Natural killer cell treated with Interleukin-12 subunit alpha and Interleukin-12 subunit beta and Interleukin-15 and Interleukin-18, amount 100 ng/mL, for 72 hours (primary cell): Measurements from ENCODE around the gene CAPZB. TPM values are rescaled to one million over a fixed set of nuclear protein-coding genes. Genes with fewer than 3 reads are reported as not detected.
A peak's percentile ranks its signal among the peaks of the same experiment; 100 is the strongest.

Source experiments
- ATAC-seq, 2 donors: fragments of 150-1000 bp; cut with Tn5 transposase in 1 of 2; sonication (Bioruptor Pico), chemical (Tn5 transposase) in 1 of 2; 2 replicates each; pipeline ENCODE4 v1.10.0; 2021
- DNase-seq: peaks from one replicate; pipeline ENCODE4 v3.0.0; 2022; ENCODE audit warnings: low spot score
- H3K27ac Mint-ChIP-seq, 2 donors: 1 replicate in 1 of 2; 2 replicates in 1 of 2; pipeline ENCODE4 v1.8.0; 2022; ENCODE audit warnings: mixed read lengths in 2 of 2, mild to moderate bottlenecking in 1 of 2, moderate library complexity in 1 of 2
- H3K27me3 Mint-ChIP-seq, 2 donors: 1 replicate in 1 of 2; 2 replicates in 1 of 2; pipeline ENCODE4 v1.8.0; 2022; ENCODE audit warnings: mixed read lengths in 2 of 2
- H3K36me3 Mint-ChIP-seq: one replicate; pipeline ENCODE4 v1.8.0; 2022; ENCODE audit warnings: mixed read lengths
- H3K4me1 Mint-ChIP-seq, 2 donors: 1 replicate in 1 of 2; 2 replicates in 1 of 2; pipeline ENCODE4 v1.8.0; 2022; ENCODE audit warnings: low read depth in 2 of 2, mixed read lengths in 2 of 2, mild to moderate bottlenecking in 1 of 2
- H3K4me3 Mint-ChIP-seq: one replicate; pipeline ENCODE4 v1.8.0; 2022; ENCODE audit warnings: mixed read lengths
- H3K9me3 Mint-ChIP-seq: 2 replicates; pipeline ENCODE4 v1.8.0; 2022; ENCODE audit warnings: mixed read lengths
- total RNA-seq, 2 donors: library from RNA; stranded (reverse); gene quantifications; one replicate each; pipeline ENCODE4 v1.2.3, GENCODE V29; 2022

The CAPZB gene
- total RNA-seq, 2 donors from 2014 or later: 270 to 359 TPM

GRCh38 chr1:19374926-19375325, 110.4 kb downstream of the CAPZB start:
- Mint-ChIP-seq H3K27me3 (no peaks in the 10 kb centered on the region), H3K27ac (no peak overlapping the region), H3K36me3 (peaks cover 10% of the 10 kb centered on the region), H3K4me1 (peaks cover 16 to 26% of the 10 kb centered on the region in 2 donors), H3K4me3 (no peak overlapping the region), H3K9me3 (no peaks in the 10 kb centered on the region)
- DNase-seq (no peak), ATAC-seq (no peak)

GRCh38 chr1:19374083-19374801, 111.1 kb downstream of the CAPZB start:
- ATAC-seq: no peak
- Mint-ChIP-seq H3K36me3 (peaks cover 4% of the 10 kb centered on the region), H3K27me3 (no peaks in the 10 kb centered on the region), H3K4me3 (no peak overlapping the region), H3K9me3 (no peaks in the 10 kb centered on the region), H3K4me1 (peaks cover 17 to 24% of the 10 kb centered on the region in 2 donors), H3K27ac (no peak overlapping the region)
- no peak for DNase-seq

- DNase-seq (no peak), ATAC-seq (no peak)
- H3K27me3 Mint-ChIP-seq: no peaks in the 10 kb centered on the region
- peaks cover 4% of the 10 kb centered on the region for H3K36me3 Mint-ChIP-seq
- H3K4me1 Mint-ChIP-seq: peaks cover 17 to 24% of the 10 kb centered on the region in 2 donors
- H3K27ac Mint-ChIP-seq: no peak overlapping the region
- no peaks in the 10 kb centered on the region for H3K9me3 Mint-ChIP-seq
- H3K4me3 Mint-ChIP-seq: no peak overlapping the region
Measured at GRCh38 chr1:19373211-19374082, 111.9 kb downstream of the CAPZB start.

- Mint-ChIP-seq H3K27me3 (no peaks in the 10 kb centered on the region), H3K9me3 (no peaks in the 10 kb centered on the region), H3K4me1 (peaks cover 17 to 21% of the 10 kb centered on the region in 2 donors), H3K27ac (no peak overlapping the region), H3K4me3 (no peak overlapping the region), H3K36me3 (no peaks in the 10 kb centered on the region)
- DNase-seq (no peak), ATAC-seq (no peak)
Measured at GRCh38 chr1:19372602-19373001, 112.7 kb downstream of the CAPZB start.

- DNase-seq (no peak), ATAC-seq (no peak)
- Mint-ChIP-seq H3K27me3 (no peaks in the 10 kb centered on the region), H3K27ac (no peak overlapping the region), H3K4me1 (peaks cover 19 to 22% of the 10 kb centered on the region in 2 donors), H3K9me3 (no peaks in the 10 kb centered on the region), H3K36me3 (no peaks in the 10 kb centered on the region), H3K4me3 (no peak overlapping the region)
Measured at GRCh38 chr1:19372136-19372514, 113.2 kb downstream of the CAPZB start.

- Mint-ChIP-seq H3K4me3 (no peak overlapping the region), H3K27ac (peak overlapping the region; percentile 31 to 76), H3K4me1 (peaks cover 23 to 27% of the 10 kb centered on the region in 2 donors), H3K9me3 (no peaks in the 10 kb centered on the region), H3K27me3 (no peaks in the 10 kb centered on the region), H3K36me3 (no peaks in the 10 kb centered on the region)
- ATAC-seq (no peak), DNase-seq (no peak)
Measured at GRCh38 chr1:19371226-19372135, 113.9 kb downstream of the CAPZB start.

GRCh38 chr1:19370453-19371170, 114.7 kb downstream of the CAPZB start:
- no peak for ATAC-seq
- no peaks in the 10 kb centered on the region for H3K27me3 Mint-ChIP-seq
- no peaks in the 10 kb centered on the region for H3K9me3 Mint-ChIP-seq
- no peaks in the 10 kb centered on the region for H3K36me3 Mint-ChIP-seq
- H3K4me3 Mint-ChIP-seq: no peak overlapping the region
- peak overlapping the region; percentile 31 to 76 for H3K27ac Mint-ChIP-seq
- DNase-seq: no peak
- peaks cover 19 to 23% of the 10 kb centered on the region in 2 donors for H3K4me1 Mint-ChIP-seq

GRCh38 chr1:19369396-19370090, 115.8 kb downstream of the CAPZB start:
- peak overlapping the region in 1 of 2 donors; percentile 76 for H3K27ac Mint-ChIP-seq
- ATAC-seq (no peak), DNase-seq (no peak)
- no peaks in the 10 kb centered on the region for H3K9me3 Mint-ChIP-seq
- H3K27me3 Mint-ChIP-seq: no peaks in the 10 kb centered on the region
- H3K4me1 Mint-ChIP-seq: peaks cover 19 to 26% of the 10 kb centered on the region in 2 donors
- H3K36me3 Mint-ChIP-seq: no peaks in the 10 kb centered on the region
- H3K4me3 Mint-ChIP-seq: no peak overlapping the region

GRCh38 chr1:19368964-19369363, 116.4 kb downstream of the CAPZB start:
- H3K27ac Mint-ChIP-seq: no peak overlapping the region
- no peak overlapping the region for H3K4me3 Mint-ChIP-seq
- no peaks in the 10 kb centered on the region for H3K9me3 Mint-ChIP-seq
- DNase-seq: no peak
- peaks cover 19 to 29% of the 10 kb centered on the region in 2 donors for H3K4me1 Mint-ChIP-seq
- H3K27me3 Mint-ChIP-seq: no peaks in the 10 kb centered on the region
- no peaks in the 10 kb centered on the region for H3K36me3 Mint-ChIP-seq
- no peak for ATAC-seq

- no peak for ATAC-seq
- DNase-seq: no peak
- no peaks in the 10 kb centered on the region for H3K36me3 Mint-ChIP-seq
- H3K4me3 Mint-ChIP-seq: no peak overlapping the region
- H3K27ac Mint-ChIP-seq: no peak overlapping the region
- H3K9me3 Mint-ChIP-seq: no peaks in the 10 kb centered on the region
- H3K27me3 Mint-ChIP-seq: no peaks in the 10 kb centered on the region
- peaks cover 19 to 33% of the 10 kb centered on the region in 2 donors for H3K4me1 Mint-ChIP-seq
Measured at GRCh38 chr1:19368050-19368449, 117.3 kb downstream of the CAPZB start.

GRCh38 chr1:19367584-19368041, 117.7 kb downstream of the CAPZB start:
- DNase-seq: no peak
- Mint-ChIP-seq H3K4me1 (peaks cover 19 to 34% of the 10 kb centered on the region in 2 donors), H3K4me3 (no peak overlapping the region), H3K9me3 (no peaks in the 10 kb centered on the region), H3K27ac (no peak overlapping the region), H3K36me3 (no peaks in the 10 kb centered on the region), H3K27me3 (no peaks in the 10 kb centered on the region)
- no peak for ATAC-seq

GRCh38 chr1:19366599-19367536, 118.5 kb downstream of the CAPZB start:
- Mint-ChIP-seq H3K4me3 (no peak overlapping the region), H3K27ac (peak overlapping the region in 1 of 2 donors; percentile 62), H3K36me3 (no peaks in the 10 kb centered on the region), H3K27me3 (no peaks in the 10 kb centered on the region), H3K9me3 (no peaks in the 10 kb centered on the region), H3K4me1 (peaks cover 19 to 38% of the 10 kb centered on the region in 2 donors)
- ATAC-seq (no peak), DNase-seq (no peak)
